Liver (tissue), 9 donors: Measurements from ENCODE around the gene SETD1B. TPM values are rescaled to one million over a fixed set of nuclear protein-coding genes. Genes with fewer than 3 reads are reported as not detected.

Experiments
- DNase-seq: peaks from one replicate; pipeline ENCODE4 v3.0.0-alpha.2; 2017; ENCODE audit warnings: low spot score
- H3K27ac ChIP-seq, 2 donors: one replicate each; pipeline ENCODE4 v1.7.0; 2013; ENCODE audit warnings: inconsistent platforms in 2 of 2, low read length in 2 of 2, control low read depth in 1 of 2, low read depth in 1 of 2, mild to moderate bottlenecking in 1 of 2
- H3K27me3 ChIP-seq, 4 donors: one replicate each; pipeline versions ENCODE4 v1.6.1 to v1.7.0; 2013; ENCODE audit warnings: low read length in 3 of 4, inconsistent platforms in 1 of 4, mild to moderate bottlenecking in 1 of 4, moderate library complexity in 1 of 4; ENCODE audit not compliant: control insufficient read depth in 4 of 4, insufficient read depth in 4 of 4
- H3K36me3 ChIP-seq, 4 donors: one replicate each; pipeline versions ENCODE4 v1.6.1 to v1.7.0; 2013; ENCODE audit warnings: low read length in 3 of 4, mild to moderate bottlenecking in 3 of 4, low read depth in 1 of 4, moderate library complexity in 1 of 4; ENCODE audit not compliant: control insufficient read depth in 4 of 4, insufficient read depth in 3 of 4
- H3K4me1 ChIP-seq, 4 donors: one replicate each; pipeline versions ENCODE4 v1.6.1 to v1.7.0; 2013; ENCODE audit warnings: low read length in 3 of 4, mild to moderate bottlenecking in 3 of 4, moderate library complexity in 1 of 4; ENCODE audit not compliant: control insufficient read depth in 4 of 4, insufficient read depth in 4 of 4
- H3K4me3 ChIP-seq, 3 donors: one replicate each; pipeline versions ENCODE4 v1.6.1 to v1.7.0; 2013; ENCODE audit warnings: low read length in 3 of 3, control low read depth in 1 of 3, low read depth in 1 of 3, mild to moderate bottlenecking in 1 of 3
- H3K9ac ChIP-seq, 2 donors: one replicate each; pipeline ENCODE4 v1.7.0; 2013; ENCODE audit warnings: low read length in 2 of 2, mild to moderate bottlenecking in 2 of 2, moderate library complexity in 2 of 2, control low read depth in 1 of 2, low read depth in 1 of 2
- H3K9me3 ChIP-seq, 4 donors: one replicate each; pipeline versions ENCODE4 v1.6.1 to v1.7.0; 2013; ENCODE audit warnings: low read length in 3 of 4; ENCODE audit not compliant: control insufficient read depth in 4 of 4
- ATF3 ChIP-seq: IDR thresholded peaks from 2 replicates; pipeline ENCODE4 v1.6.1; 2016; ENCODE audit warnings: antibody characterized with exemption
- CTCF ChIP-seq: fragments of 150-350 bp; IDR thresholded peaks from 2 replicates; pipeline ENCODE4 v1.5.1; 2017; ENCODE audit warnings: improper control_type of control experiment, low read depth, low read length; ENCODE audit not compliant: missing input control
- EGR1 ChIP-seq, 2 donors: IDR thresholded peaks; 2 replicates each; pipeline ENCODE4 v1.6.1; 2016 to 2018; ENCODE audit warnings: antibody characterized with exemption in 2 of 2, low read depth in 2 of 2
- FOXA1 ChIP-seq: IDR thresholded peaks from 2 replicates; pipeline ENCODE4 v1.6.1; 2016; ENCODE audit warnings: antibody characterized with exemption
- HNF4G ChIP-seq: IDR thresholded peaks from 2 replicates; pipeline ENCODE4 v1.6.1; 2016; ENCODE audit warnings: antibody characterized with exemption
- JUND ChIP-seq, 2 donors: IDR thresholded peaks; 2 replicates each; pipeline ENCODE4 v1.6.1; 2016; ENCODE audit warnings: antibody characterized with exemption in 2 of 2
- NR2F2 ChIP-seq: IDR thresholded peaks from 2 replicates; pipeline ENCODE4 v1.6.1; 2016; ENCODE audit warnings: antibody characterized with exemption
- REST ChIP-seq: IDR thresholded peaks from 2 replicates; pipeline ENCODE4 v1.6.1; 2016; ENCODE audit warnings: antibody characterized with exemption, mild to moderate bottlenecking
- RXRA ChIP-seq, 2 donors: IDR thresholded peaks; 2 replicates each; pipeline ENCODE4 v1.6.1; 2017 to 2018; ENCODE audit warnings: antibody characterized with exemption in 2 of 2, mild to moderate bottlenecking in 1 of 2
- TAF1 ChIP-seq: conservative IDR thresholded peaks from 2 replicates; pipeline ENCODE4 v1.6.1; 2016; ENCODE audit warnings: antibody characterized with exemption, mild to moderate bottlenecking
- YY1 ChIP-seq: IDR thresholded peaks from 2 replicates; pipeline ENCODE4 v1.6.1; 2016; ENCODE audit warnings: antibody characterized with exemption, mild to moderate bottlenecking
- WGBS: extraction: QIAGEN DNeasy Blood & Tissue Kit; methylation state at CpG from one replicate; pipeline ENCODE4 v1.1.7; 2013; 5-methylcytosine and 5-hydroxymethylcytosine counted together
- polyA plus RNA-seq, 2 donors: library from polyadenylated mRNA; stranded (reverse) in 1 of 2; unstranded in 1 of 2; fragments of 200-250 nt in 1 of 2; fragments of >200 nt in 1 of 2; fragmentation: Nextera tagmentation in 1 of 2; extraction: Ambion mirVana in 1 of 2; gene quantifications; one replicate each; pipeline versions ENCODE4 v1.2.1 to v1.2.3, GENCODE V29; 2013 to 2015
- total RNA-seq, 2 donors: library from RNA; depleted of rRNA; stranded (reverse); fragments of >200 nt; gene quantifications; one replicate each; pipeline ENCODE4 v1.2.3, GENCODE V29; 2014
- donor health status: healthy.
- donor health status: healthy.
- donor health status: healthy.
- donor health status: healthy.
- donor health status: healthy.

Gene SETD1B
- total and polyA plus RNA-seq, 4 donors: 1.8 to 7.9 (median 5.0) TPM

- peak; percentile 69 for DNase-seq
- peaks cover 10 to 55% (median 47%) of the 10 kb centered on the region in 4 donors for H3K4me1 ChIP-seq
These were observed 4.5 kb upstream of the SETD1B start for GRCh38 chr12:121799156-121799841.

More at GRCh38 chr12:121799156-121799841, 4.5 kb upstream of the SETD1B start:
- no peak for TF ChIP-seq TAF1
- peak; percentile 12 for TF ChIP-seq CTCF
- TF ChIP-seq FOXA1: no peak
- TF ChIP-seq JUND (IDR thresholded peaks at IDR 0.05): no peak
- TF ChIP-seq RXRA (IDR thresholded peaks at IDR 0.05): peak; percentile 31 to 46
- peak; percentile 50 to 70 for TF ChIP-seq EGR1 (IDR thresholded peaks at IDR 0.05; ENCODE audit: low read depth in 2 of 2)
- peak; percentile 40 for TF ChIP-seq NR2F2
- no peak for TF ChIP-seq ATF3
- TF ChIP-seq REST: no peak
- no peak for TF ChIP-seq YY1
- TF ChIP-seq HNF4G: no peak
- H3K4me3 ChIP-seq: peak overlapping the region; percentile 66 to 93 (median 73)
- no peaks in the 10 kb centered on the region for H3K9me3 ChIP-seq
- H3K9ac ChIP-seq: peak overlapping the region; percentile 43 to 72
- WGBS: 6% methylated on average over 30 of the region's 30 CpGs
- H3K36me3 ChIP-seq: no peaks in the 10 kb centered on the region
- no peaks in the 10 kb centered on the region for H3K27me3 ChIP-seq
- H3K27ac ChIP-seq: peak overlapping the region; percentile 98 to 100
